PC-3 (cell line): ENCODE data around the gene EAPP.

Experiments used
- CTCF ChIP-seq: fragments of 300-600 bp; sonication (generic); conservative IDR thresholded peaks from 2 replicates; pipeline ENCODE4 v1.5.1; 2017; ENCODE audit warnings: antibody characterized with exemption, low read depth, mild to moderate bottlenecking, low read length
- EZH2 ChIP-seq: fragments of 300-600 bp; sonication (generic); IDR thresholded peaks from one replicate; pipeline ENCODE4 v1.6.1; 2017; ENCODE audit warnings: antibody characterized with exemption, mild to moderate bottlenecking, low read length; ENCODE audit not compliant: unreplicated experiment
- EZH2phosphoT487 ChIP-seq: fragments of 300-600 bp; sonication (generic); IDR thresholded peaks from 2 replicates; pipeline ENCODE4 v1.6.1; 2018; ENCODE audit warnings: mild to moderate bottlenecking, antibody characterized with exemption, low read length, borderline replicate concordance

DNA sequence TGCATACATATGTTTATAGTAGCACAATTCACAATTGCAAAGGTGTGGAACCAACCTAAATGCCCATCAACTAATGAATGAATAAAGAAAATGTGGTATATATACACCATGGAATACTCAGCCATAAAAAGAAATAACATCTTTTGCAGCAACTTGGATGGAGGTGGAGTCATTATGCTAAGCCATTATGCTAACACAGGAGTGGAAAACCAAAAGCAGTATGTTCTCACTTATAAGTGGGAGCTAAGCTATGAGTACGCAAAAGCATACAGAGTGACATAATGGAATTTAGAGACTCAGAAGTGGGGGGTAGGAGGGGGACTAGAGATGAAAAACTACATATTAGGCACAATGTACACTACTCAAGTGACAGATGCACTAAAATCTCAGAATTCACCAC is 61.2 kb downstream of the EAPP start:
- TF ChIP-seq CTCF: no peak
- no peak for TF ChIP-seq EZH2
- TF ChIP-seq EZH2phosphoT487: no peak
